Hematopoietic multipotent progenitor cell treated with erythropoietin and hydrocortisone succinate and interleukin-3 and kit ligand, for 8 days (in vitro differentiated cells): Measurements from ENCODE around the gene NEUROD6.

Source experiments
- DNase-seq: peaks from one replicate; pipeline ENCODE4 v3.0.0-alpha.2; 2015

NEUROD6 gene

DNA sequence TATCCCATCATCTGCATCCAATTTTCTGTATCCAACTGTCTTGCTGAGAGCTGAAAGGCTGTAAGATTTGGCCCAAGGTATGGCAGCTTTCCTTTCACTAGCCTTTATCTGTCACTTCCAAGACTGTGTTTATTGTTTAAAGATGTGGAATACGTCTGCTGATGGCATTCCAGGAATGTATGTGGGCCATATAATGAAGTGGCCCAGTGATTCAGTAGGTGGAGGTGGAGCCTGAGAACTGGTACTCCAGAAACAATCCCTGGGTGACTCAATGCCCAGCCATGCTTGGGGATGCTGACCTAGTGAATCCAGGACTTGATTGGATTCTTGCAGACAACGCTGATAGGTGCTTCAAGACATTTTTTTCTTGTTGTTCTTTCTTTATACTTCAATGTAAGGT, 13.5 kb downstream of the NEUROD6 start:
- no peak for DNase-seq

DNA sequence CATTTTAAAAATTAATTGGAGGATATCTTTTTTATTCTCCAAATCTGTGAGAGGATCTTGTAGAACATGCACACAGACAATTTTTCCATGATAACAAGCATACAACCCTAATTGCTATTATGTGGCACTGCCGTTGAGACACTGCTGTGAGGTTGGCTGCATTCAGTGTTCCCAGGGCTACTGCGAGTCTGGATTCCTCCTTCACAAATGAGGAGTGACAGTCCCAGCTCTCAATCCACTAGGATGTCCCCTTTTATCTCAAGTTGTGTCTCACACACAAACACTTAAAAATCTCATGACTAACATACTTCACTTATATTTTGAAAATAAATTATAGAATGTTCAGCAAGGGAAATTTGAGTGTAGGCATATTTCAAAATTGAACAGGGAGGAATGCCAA, 14.1 kb downstream of the NEUROD6 start:
- DNase-seq: no peak

DNA sequence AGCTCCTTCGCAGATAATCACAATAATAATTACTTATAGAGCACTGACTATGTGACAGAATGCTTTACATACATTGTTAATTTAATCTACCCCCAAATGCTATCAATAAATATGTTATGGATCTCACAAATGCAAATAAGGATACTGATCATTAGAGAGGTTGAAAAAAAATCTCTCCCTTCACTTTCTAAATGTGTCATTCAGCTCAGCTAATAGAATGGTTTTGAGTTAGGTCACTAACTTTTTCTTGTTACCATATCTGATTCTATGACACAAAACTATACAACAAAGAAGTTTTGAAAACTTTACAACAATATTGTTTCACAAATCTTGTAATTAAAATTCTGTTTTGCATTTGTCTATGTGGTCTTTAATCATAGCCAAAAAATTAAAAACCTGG, 17.4 kb downstream of the NEUROD6 start:
- DNase-seq: no peak

DNA sequence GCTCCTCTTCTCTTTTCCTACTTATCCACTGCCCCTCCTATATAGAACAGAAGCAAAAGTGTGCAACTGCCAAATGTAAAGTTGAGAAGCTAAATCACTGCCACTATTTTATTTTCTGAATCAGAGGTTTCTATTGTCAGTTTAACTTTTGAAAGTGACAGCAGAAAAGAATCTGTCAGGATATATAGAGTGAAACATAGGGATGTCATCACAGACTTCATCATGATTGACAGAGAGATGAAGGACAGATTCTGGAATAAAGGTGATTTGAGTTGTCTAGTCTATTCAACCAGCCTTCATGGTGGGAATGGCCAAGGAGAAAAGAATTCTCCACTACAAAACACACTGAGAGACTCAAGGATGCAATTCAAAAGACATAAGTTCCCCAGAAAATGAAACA, 19.9 kb downstream of the NEUROD6 start:
- no peak for DNase-seq

DNA sequence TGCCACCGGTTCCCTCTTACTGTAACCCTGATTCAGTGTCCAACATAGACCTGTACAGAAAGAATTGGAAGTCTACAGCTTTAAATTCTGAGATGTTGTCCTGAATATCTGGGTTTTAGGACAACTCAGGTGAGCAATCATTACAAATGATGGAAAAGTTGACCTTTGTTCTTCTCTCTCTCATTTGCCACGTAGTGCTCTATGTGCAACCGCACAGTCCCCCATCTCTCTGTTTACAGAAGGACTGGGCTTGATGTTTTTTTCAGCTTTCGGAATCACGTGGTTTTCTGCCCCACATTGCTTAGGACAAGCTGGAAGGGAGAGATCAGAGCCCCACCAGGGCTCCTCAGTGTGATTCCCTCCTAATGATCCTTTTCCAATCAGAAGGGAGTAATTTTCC, 22.2 kb downstream of the NEUROD6 start:
- DNase-seq: no peak

DNA sequence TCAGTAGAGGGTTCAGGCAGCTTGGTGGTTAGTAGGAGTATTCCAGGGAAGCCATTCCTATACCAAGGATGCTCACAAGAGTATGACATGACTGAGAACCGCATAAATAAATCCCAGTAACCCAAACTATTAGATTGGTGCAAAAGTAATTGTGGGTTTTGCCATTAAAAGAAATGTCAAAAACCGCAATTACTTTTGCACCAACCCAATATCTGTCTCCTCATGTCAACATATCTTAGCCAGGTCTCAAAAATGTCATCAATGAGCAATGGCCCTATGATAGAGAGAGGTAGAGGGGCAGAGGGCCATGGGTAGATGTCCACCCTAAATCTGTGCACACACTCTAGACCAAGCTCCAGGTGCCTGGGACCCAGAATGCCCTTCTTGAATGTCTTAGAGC, 23.6 kb downstream of the NEUROD6 start:
- DNase-seq: no peak

DNA sequence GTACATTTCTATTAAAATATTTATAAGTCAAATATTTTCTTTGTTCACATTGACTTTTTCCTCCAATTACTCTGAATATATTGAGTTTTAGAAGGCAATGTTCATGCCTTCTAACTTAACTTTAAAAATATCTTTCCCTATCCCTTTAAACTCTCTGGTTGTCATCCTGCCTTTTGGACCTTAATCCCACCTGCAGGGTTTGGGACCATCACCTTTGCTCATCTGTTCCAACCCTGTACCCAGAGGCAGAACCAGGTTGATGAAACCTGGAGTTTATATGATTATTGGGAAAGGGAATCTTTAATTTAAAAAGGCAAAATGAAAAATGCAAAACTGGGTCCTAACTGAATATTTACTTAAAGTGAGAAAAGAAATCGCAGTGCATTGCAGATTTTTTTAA, 24.8 kb downstream of the NEUROD6 start:
- DNase-seq: no peak

DNA sequence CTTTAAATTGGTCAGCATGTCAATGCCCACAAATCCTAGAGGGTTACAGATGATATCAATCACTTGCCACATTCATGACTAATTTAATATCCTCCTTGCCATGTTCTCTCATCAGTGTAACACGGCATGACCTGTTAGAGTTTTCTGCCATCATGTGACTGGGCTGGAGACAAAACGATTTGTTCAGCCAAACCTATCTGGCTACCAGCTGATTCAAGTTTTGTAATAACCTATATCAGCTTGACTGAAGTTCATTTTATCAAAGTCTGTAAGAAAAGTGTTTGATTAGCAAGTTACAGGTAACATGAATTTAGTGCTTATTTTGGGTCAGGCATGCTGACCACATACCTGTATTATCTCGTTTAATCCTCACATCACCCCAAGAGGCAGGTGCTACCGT, 25.7 kb downstream of the NEUROD6 start:
- no peak for DNase-seq

DNA sequence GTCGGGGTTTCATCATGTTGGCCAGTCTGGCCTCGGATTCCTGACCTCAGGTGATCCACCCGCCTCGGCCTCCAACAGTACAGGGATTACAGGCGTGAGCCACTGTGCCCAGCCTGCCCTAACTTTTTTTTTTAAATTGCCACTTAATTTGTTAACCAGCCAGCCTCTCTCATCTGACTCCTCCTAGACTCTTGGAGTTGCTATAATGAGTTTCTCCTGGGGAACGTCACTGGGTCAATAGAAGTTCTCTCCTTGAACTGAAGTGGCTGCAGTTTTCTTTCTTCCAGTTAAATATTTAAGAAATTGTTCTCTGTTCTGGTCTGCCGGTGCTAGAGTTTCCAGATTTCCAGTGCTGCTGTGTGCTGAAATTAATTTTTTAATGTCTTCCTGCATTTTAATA, 27.6 kb downstream of the NEUROD6 start:
- DNase-seq: no peak

DNA sequence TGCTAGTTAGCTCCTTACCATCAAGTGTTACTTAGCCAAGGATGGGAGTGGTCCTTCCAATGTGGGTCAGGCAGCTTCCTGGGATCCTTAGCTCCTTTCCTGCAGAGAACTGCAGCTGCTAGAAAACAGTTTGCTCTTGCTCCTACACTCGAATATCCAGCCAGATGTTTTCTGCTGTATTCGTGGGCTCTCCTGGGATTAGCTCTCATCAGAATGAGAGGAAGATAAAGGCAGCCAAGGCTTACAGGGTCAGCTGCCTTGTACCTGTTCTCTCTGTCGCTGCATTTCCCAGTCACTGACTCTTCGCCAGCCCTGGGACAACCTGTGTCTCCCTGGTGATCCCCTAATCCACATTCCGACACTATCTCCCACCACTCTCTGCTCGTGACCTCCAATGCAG, 29.0 kb downstream of the NEUROD6 start:
- DNase-seq: no peak

DNA sequence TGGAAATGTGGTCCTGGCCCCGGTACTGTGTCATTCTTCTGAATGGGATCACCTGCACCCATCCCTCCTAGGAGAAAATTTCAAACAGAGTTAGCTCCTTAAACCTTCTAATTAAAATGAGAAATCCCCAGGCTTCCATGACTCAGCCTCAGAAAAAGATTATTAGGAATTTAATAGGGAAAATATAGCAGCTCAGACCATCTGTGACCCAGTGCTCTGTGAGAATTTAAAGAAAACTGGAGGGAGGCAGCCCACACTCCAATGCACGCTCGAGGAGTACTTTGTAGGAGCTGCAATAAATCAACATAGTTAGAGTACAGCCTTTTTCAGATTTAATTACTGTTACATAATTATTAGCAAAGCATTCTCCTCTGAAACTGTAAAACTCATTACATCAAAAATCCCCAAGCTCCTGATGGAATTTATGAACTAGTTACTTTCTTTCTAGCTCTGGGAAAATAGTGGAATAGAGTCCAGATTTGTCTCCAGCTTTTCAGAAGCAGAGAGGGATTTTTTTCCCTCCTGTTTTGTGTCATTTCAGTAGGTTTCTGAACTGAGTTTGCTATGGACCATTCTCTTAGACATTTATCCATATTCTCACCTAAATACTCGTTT, 30.1 kb downstream of the NEUROD6 start:
- no peak for DNase-seq

DNA sequence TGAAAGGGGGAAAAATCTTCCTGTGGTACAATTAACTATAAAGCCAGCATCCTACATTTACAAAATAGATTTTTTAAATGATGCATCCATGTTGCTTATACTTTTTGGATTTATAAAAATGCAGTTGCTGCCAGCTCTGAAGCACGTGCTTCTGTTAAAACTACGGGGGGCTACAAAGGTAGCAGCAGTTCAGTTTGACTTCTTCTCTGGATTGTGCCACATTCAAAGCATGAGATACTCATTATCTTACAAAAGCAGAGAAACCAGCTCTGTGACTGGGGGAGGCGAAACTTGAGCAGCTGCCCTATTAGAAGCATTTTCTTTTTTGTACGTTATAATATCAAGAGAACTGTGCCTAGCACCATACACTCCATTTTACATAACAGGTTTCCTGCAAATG, 31.1 kb downstream of the NEUROD6 start:
- DNase-seq: no peak

DNA sequence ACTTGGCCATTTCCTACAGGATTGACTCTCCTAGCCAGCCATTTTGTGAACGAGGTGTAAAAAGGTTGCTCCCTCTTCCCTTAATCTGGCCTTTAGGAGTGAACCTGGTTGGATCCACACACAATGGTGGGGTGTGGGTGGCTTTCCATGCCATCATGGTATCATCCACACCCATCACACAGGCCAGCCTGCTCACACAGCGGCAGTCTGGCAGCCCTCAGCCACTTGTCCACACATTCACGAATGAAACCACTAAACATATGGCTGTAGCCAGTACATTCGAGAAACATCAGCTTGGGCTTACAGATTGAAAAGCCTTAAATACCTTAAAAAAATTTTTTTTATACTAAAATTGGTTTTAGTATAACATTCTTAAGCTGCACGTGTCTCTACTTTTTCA, 31.9 kb downstream of the NEUROD6 start:
- DNase-seq: no peak

DNA sequence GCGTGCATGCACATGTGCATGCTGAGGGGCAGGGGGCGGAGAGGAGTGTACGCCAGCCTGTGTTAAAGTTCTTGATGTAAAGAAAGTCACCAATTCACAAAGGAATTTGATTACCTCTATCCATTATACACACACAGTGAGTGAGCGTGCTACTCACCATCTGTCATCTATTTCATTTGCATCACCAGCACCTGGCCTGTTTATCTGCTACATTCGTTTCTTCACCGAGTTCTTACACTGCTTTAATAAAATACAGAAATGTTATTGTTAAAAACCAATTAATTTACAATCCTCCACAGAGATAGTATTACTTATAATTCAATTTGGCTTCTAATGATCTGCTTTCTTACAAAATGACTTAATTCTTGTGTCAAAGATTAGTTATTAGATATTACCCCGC, 32.6 kb downstream of the NEUROD6 start:
- DNase-seq: no peak

DNA sequence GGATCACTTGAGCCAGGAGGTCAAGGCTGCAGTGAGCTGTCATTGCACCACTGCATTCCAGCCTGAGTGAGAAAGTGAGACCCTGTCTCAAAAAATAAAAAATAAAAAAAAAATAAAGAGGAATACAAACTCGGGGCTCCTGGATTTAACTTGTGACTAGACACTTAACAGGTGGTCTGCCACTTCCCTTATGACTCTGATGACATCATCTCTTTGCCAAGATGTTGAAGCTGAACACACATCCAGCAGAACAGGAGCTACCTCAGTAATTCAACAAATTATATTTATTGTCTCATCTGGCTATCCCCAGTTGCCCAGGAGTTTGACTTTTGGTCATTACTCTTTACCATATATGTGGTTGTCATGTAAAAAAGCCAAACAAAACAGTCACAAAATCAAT, 35.3 kb downstream of the NEUROD6 start:
- no peak for DNase-seq

DNA sequence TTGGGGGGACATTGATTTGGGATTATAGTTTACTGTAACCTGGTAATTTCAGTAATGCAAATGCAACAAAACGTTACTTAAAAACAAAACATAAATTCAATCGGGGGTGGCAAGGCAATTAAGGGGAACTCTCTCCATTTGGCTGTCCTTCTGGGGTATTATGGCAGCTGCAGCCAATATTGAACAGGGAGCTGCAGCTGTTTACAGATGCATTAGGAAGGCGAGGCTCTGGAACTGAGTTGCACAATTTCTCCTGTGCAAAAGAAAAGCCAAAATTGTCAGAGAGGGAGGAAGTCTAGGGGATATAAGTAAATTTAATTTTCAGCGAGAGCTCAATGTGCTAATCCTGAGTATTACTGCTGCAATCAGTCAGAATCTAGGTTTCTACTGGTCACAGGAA, 36.1 kb downstream of the NEUROD6 start:
- no peak for DNase-seq

DNA sequence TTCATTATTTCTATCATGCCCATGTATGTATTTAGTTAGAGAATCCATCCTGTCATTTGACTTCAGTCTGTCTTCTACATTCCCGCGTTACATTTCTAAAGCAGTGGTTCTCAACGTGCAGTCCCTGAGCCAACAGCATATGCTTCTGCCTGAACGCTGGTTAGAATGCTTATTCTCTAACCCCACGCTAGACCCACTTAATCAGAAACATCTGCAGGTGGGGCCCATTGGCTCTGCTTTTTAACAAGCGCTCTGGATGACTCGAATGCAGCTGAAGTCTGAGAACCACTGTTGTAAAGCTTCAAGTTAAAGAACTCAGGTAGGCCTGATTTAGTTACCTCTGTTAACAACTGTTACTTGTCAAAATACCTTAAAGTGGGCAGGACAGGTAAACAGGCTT, 38.2 kb downstream of the NEUROD6 start:
- DNase-seq: no peak

DNA sequence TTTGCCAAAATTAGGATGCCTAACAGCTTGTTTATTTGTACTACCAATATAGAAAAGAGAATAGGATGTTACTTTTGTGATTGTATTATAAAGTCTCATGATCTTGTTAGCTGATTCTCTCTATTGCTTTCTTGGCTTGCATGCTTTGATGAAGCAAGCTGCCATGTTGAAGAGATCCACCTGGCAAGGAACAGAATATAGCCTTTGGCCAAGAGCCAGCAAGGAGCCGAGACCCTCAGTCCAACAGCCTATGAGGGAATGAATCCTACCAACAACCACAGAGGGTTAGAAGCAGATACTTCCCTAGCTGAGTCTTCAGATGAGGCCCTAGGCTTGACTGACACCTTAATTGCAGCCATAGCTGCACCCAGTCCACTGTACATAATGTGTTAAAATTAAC, 41.2 kb downstream of the NEUROD6 start:
- DNase-seq: no peak

DNA sequence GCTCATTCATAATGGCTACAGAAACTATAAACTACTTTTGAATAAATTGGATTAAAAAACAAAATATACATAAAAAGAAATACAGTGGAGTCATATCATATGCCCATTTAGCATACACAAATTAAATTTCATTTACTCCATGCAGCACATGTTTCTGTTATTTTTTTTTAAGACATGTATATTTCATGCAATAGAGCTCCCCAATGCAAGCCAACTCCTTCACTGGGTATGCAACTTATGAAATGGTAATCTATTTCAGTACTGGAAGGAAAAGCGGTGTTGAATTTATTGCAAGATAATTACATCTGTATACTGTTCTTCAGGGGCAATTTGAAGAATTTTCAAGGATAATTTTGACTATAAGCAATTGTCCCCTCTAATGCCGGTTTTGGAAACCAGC, 49.9 kb downstream of the NEUROD6 start:
- DNase-seq: no peak
